Activated CD8-positive, alpha-beta T cell treated with anti-CD3 and anti-CD28 coated beads for 36 hours (primary cell): ENCODE data around the gene SLC22A23. TPM values are rescaled to one million over a fixed set of nuclear protein-coding genes. Genes with fewer than 3 reads are reported as not detected.

Experiments used
- ATAC-seq: fragments of 200-7000 bp; cut with Tn5 transposase; one replicate; pipeline ENCODE4 v1.10.0; 2021; ENCODE audit warnings: mild to moderate bottlenecking, moderate library complexity
- CTCF ChIA-PET: fragments of 350-600 bp; sonication (Branson Sonifier 250); formaldehyde crosslinking; loops from one replicate; lab custom pipeline; 2021; ENCODE audit warnings: antibody characterized with exemption; lab: Charles Lee
- POLR2A ChIA-PET: fragments of 350-600 bp; sonication (Branson Sonifier 250); formaldehyde crosslinking; loops from one replicate; lab custom pipeline; 2021; ENCODE audit warnings: antibody characterized with exemption; lab: Charles Lee
- DNase-seq: peaks from one replicate; pipeline ENCODE4 v3.0.0-alpha.2; 2020
- H3K27ac Mint-ChIP-seq: one replicate; pipeline ENCODE4 v1.8.0; 2021; ENCODE audit warnings: mild to moderate bottlenecking, mixed read lengths
- H3K27me3 Mint-ChIP-seq: one replicate; pipeline ENCODE4 v1.8.0; 2021; ENCODE audit warnings: mixed read lengths
- H3K36me3 Mint-ChIP-seq: one replicate; pipeline ENCODE4 v1.8.0; 2021; ENCODE audit warnings: low read depth, mixed read lengths
- H3K4me1 Mint-ChIP-seq: one replicate; pipeline ENCODE4 v1.8.0; 2021; ENCODE audit warnings: low read depth, mixed read lengths
- H3K4me3 Mint-ChIP-seq: one replicate; pipeline ENCODE4 v1.8.0; 2021; ENCODE audit warnings: mild to moderate bottlenecking, moderate library complexity, mixed read lengths
- H3K9me3 Mint-ChIP-seq: one replicate; pipeline ENCODE4 v1.8.0; 2021; ENCODE audit warnings: mixed read lengths
- intact Hi-C: fragments of 100-400 bp; cut with micrococcal nuclease; formaldehyde crosslinking; loops from one replicate; pipeline ENCODE4 v1.10.0; 2022
- total RNA-seq, 2 experiments: library from RNA; stranded (reverse); gene quantifications; one replicate each; pipeline ENCODE4 v1.2.3, GENCODE V29; 2021
- TF ChIP-seq, protein P1 (sequence below): fragments of 200-600 bp; IDR thresholded peaks from one replicate; pipeline ENCODE4 v1.8.0; 2022; ENCODE audit warnings: antibody characterized with exemption, mild to moderate bottlenecking

The SLC22A23 gene
- total RNA-seq, 2 experiments from 2014 or later: 0.16 to 0.34 TPM

DNA sequence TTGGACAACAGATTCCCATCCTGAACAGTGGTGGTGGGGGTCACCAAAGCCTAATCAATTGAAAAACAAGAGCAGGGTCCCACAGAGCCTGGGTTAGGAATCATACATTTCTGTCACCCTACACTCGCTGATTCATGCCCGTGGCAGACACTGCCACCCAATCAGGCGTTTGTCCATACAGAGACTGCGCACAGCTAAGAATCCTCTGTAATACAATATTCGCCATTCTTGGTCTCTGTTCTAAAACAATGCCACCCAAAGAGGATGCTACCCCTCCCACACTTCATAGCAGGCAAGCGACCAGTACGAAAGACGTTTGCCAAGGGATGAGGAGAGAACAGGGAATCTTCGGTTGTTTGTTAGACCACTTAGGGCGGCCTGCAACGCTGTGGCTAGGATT lies 28.1 kb upstream of the SLC22A23 start:
- Mint-ChIP-seq H3K27ac (no peak overlapping the region), H3K4me3 (no peak overlapping the region), H3K36me3 (no peaks in the 10 kb centered on the region), H3K4me1 (no peaks in the 10 kb centered on the region), H3K9me3 (peaks cover 2% of the 10 kb centered on the region), H3K27me3 (peaks cover 12% of the 10 kb centered on the region)
- ATAC-seq (no peak), DNase-seq (no peak)
- TF ChIP-seq, protein P1, sequence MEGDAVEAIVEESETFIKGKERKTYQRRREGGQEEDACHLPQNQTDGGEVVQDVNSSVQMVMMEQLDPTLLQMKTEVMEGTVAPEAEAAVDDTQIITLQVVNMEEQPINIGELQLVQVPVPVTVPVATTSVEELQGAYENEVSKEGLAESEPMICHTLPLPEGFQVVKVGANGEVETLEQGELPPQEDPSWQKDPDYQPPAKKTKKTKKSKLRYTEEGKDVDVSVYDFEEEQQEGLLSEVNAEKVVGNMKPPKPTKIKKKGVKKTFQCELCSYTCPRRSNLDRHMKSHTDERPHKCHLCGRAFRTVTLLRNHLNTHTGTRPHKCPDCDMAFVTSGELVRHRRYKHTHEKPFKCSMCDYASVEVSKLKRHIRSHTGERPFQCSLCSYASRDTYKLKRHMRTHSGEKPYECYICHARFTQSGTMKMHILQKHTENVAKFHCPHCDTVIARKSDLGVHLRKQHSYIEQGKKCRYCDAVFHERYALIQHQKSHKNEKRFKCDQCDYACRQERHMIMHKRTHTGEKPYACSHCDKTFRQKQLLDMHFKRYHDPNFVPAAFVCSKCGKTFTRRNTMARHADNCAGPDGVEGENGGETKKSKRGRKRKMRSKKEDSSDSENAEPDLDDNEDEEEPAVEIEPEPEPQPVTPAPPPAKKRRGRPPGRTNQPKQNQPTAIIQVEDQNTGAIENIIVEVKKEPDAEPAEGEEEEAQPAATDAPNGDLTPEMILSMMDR: no peak
- intact Hi-C loops: no loop called here
- ChIA-PET CTCF (interaction anchor here (0.6 kb wide), 1 partner anchor 20 kb away, joined by 3 read pairs; no protein-coding TSS in a partner anchor), POLR2A (no interaction called here)

DNA sequence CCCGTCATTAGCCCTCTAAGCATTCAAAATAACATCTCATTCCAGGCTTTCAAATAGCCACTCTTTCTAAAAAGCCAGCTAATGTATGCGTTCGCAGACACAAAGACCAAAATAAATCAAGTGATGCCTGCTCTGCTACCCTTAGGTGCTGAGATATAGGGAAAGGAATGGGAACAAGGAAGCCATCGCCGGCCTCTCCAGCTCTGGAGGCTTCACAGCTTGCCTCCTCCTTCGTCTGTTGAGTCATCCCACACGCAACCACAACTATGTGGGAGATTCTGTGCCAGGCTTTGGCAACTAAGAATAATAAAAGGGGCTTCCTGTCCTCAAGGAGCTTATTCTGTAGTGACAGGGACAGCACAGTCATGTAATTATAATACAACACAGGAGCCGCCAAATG lies 27.3 kb upstream of the SLC22A23 start:
- ChIA-PET POLR2A (no interaction called here), CTCF (interaction anchor here (0.6 kb wide), 1 partner anchor 19 kb away, joined by 3 read pairs; no protein-coding TSS in a partner anchor)
- no peak overlapping the region for H3K27ac Mint-ChIP-seq
- H3K36me3 Mint-ChIP-seq: no peaks in the 10 kb centered on the region
- DNase-seq (no peak), ATAC-seq (no peak)
- peaks cover 6% of the 10 kb centered on the region for H3K9me3 Mint-ChIP-seq
- no peaks in the 10 kb centered on the region for H3K4me1 Mint-ChIP-seq
- intact Hi-C loops: no loop called here
- peaks cover 12% of the 10 kb centered on the region for H3K27me3 Mint-ChIP-seq
- H3K4me3 Mint-ChIP-seq: no peak overlapping the region
- TF ChIP-seq, protein P1: no peak

DNA sequence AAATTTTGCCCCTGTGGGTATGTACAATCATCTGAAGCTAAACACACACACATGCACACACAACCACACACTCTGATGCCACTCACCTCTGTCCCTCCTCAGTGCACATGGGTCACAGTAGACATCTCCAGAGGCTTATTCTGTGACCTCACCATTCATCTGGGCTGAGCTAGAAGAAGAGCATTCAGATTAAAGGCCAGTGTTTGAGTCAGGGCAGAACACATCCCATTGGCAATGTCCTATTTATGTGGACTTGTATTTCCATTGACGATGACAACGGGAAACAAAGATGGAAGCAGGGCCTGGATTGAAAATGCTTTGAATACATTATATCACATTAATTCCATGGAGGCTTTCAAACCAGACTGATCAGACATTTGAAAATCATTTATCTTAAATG lies 26.8 kb upstream of the SLC22A23 start:
- DNase-seq: no peak
- Mint-ChIP-seq H3K4me1 (no peaks in the 10 kb centered on the region), H3K36me3 (no peaks in the 10 kb centered on the region), H3K27me3 (peaks cover 12% of the 10 kb centered on the region), H3K27ac (no peak overlapping the region), H3K9me3 (peaks cover 6% of the 10 kb centered on the region), H3K4me3 (no peak overlapping the region)
- intact Hi-C loops: no loop called here
- ChIA-PET POLR2A (no interaction called here), CTCF (no interaction called here)
- no peak for ATAC-seq
- TF ChIP-seq, protein P1: no peak

DNA sequence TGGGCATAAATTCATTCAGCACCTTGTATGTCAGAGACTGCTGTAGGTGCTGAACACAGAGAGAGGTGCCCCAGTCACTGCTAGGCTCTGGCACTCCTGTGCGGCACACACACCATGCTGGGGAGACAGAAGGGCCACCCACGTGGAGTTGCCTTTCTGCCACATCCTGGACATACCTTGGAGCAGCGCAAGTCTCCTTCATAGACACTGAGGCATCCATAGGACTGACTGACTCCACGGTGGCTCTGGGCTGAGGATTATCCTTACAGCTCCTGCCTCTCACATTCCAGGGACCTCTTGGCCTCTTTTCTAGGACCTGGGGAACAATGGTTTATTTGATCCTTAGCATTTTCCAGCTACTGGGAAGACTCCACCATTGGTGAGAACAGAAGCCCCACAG lies 26.0 kb upstream of the SLC22A23 start:
- Mint-ChIP-seq H3K27me3 (peaks cover 12% of the 10 kb centered on the region), H3K27ac (no peak overlapping the region), H3K36me3 (no peaks in the 10 kb centered on the region), H3K9me3 (peaks cover 6% of the 10 kb centered on the region), H3K4me1 (no peaks in the 10 kb centered on the region), H3K4me3 (no peak overlapping the region)
- POLR2A ChIA-PET: no interaction called here
- ATAC-seq: no peak
- CTCF ChIA-PET: no interaction called here
- no peak for DNase-seq
- TF ChIP-seq, protein P1: no peak
- intact Hi-C loops: no loop called here

DNA sequence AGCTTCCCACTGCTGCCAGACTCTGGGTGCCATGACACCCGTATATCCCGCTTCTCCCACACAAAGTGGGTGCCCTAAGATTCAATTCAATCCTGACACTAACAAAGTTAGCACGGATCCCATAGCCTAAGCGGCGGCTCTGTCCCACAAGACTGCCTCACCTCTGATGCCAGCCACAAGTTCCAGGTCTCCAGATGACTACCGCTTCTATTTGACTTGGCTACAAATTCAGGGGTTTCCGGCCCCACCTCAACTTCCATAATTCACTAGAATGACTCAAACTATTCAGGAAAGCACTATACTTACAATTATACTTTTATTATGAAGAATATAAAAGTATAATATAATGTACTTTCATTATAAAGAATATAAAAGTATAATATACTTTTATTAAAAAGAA lies 24.8 kb upstream of the SLC22A23 start:
- DNase-seq: no peak
- H3K27ac Mint-ChIP-seq: no peak overlapping the region

More for the DNA sequence above, 24.8 kb upstream of the SLC22A23 start:
- intact Hi-C loops: no loop called here
- Mint-ChIP-seq H3K9me3 (peaks cover 6% of the 10 kb centered on the region), H3K4me1 (no peaks in the 10 kb centered on the region), H3K27me3 (peaks cover 8% of the 10 kb centered on the region), H3K36me3 (no peaks in the 10 kb centered on the region), H3K4me3 (no peak overlapping the region)
- ChIA-PET CTCF (no interaction called here), POLR2A (no interaction called here)
- no peak for ATAC-seq
- TF ChIP-seq, protein P1: no peak
